K562 (cell line): ENCODE results near the gene MYH11. TPM values are rescaled to one million over a fixed set of nuclear protein-coding genes. Genes with fewer than 3 reads are reported as not detected.

Source experiments
- ATF3 ChIP-seq, 2 experiments: fragments of 450-650 bp in 1 of 2; sonication (generic) in 1 of 2; formaldehyde crosslinking in 1 of 2; IDR thresholded peaks in 1 of 2; conservative IDR thresholded peaks in 1 of 2; 2 replicates each; pipeline versions ENCODE4 v1.6.1 to v1.8.1; 2016 to 2023; ENCODE audit warnings: mild to moderate bottlenecking in 2 of 2, moderate library complexity in 2 of 2, inconsistent platforms in 1 of 2, missing genetic modification reagents in 1 of 2
- BRF1 ChIP-seq: IDR thresholded peaks from 3 replicates; pipeline ENCODE4 v1.6.1; 2011; ENCODE audit warnings: borderline replicate concordance, mild to moderate bottlenecking; ENCODE audit not compliant: insufficient read length; ENCODE audit errors: extremely low read depth
- CEBPG ChIP-seq, 3 experiments: fragments of 200-800 bp in 1 of 3; sonication (Bioruptor generic) in 1 of 3; sonication (generic) in 1 of 3; formaldehyde crosslinking in 1 of 3; IDR thresholded peaks in 2 of 3; conservative IDR thresholded peaks in 1 of 3; 2 replicates each; pipeline versions ENCODE4 v1.6.1 to v1.8.0; 2016 to 2022; ENCODE audit warnings: missing compliant biosample characterization in 2 of 3, missing genetic modification characterization in 2 of 3, mild to moderate bottlenecking in 1 of 3, missing genetic modification reagents in 1 of 3
- ESRRB ChIP-seq: fragments of 250-450 bp; sonication (Bioruptor Pico); IDR thresholded peaks from 2 replicates; pipeline ENCODE4 v1.5.0; 2020; ENCODE audit warnings: mild to moderate bottlenecking, moderate library complexity, borderline replicate concordance
- MLLT1 ChIP-seq, 2 experiments: fragments of 450-650 bp; IDR thresholded peaks; 2 replicates each; pipeline ENCODE4 v1.6.1; 2016
- RBFOX2 ChIP-seq: fragments of 200-400 bp; formaldehyde crosslinking; IDR thresholded peaks from 2 replicates; pipeline ENCODE4 v1.6.1; 2017; ENCODE audit warnings: low read depth, mild to moderate bottlenecking, low read length, moderate library complexity
- SNIP1 ChIP-seq: fragments of 450-650 bp; IDR thresholded peaks from 2 replicates; pipeline ENCODE4 v1.7.1; 2017; ENCODE audit warnings: low read depth, mild to moderate bottlenecking
- SP1 ChIP-seq: sonication (generic); formaldehyde crosslinking; IDR thresholded peaks from 2 replicates; pipeline ENCODE4 v1.8.1; 2022; ENCODE audit warnings: mild to moderate bottlenecking, missing genetic modification reagents
- ZNF134 ChIP-seq: fragments of 250-450 bp; sonication (Bioruptor Pico); conservative IDR thresholded peaks from 2 replicates; pipeline ENCODE4 v1.4.0; 2020
- ZNF407 ChIP-seq: fragments of 450-650 bp; IDR thresholded peaks from 2 replicates; pipeline ENCODE4 v1.6.1; 2016; ENCODE audit warnings: low read depth
- ZNF561 ChIP-seq: fragments of 450-650 bp; formaldehyde crosslinking; conservative IDR thresholded peaks from 2 replicates; pipeline ENCODE4 v1.4.0; 2020; ENCODE audit warnings: mild to moderate bottlenecking, moderate library complexity
- polyA plus RNA-seq, 8 experiments: library from polyadenylated mRNA; depleted of rRNA in 4 of 8; stranded (reverse) in 5 of 8; unstranded in 3 of 8; fragments of >200 nt; fragmentation: Nextera tagmentation in 2 of 8; fragmentation: Illumina TruSeq in 1 of 8; extraction: Ambion mirVana in 2 of 8; extraction: Trizol in 1 of 8; gene quantifications; 2 replicates each; pipeline versions ENCODE4 v1.2.1 to v1.2.3, GENCODE V29; 2011 to 2014; ENCODE audit warnings: inconsistent platforms in 1 of 8, missing spikeins in 1 of 8
- total RNA-seq, 7 experiments: library from RNA; depleted of rRNA in 6 of 7; stranded (reverse); fragments of >200 nt in 6 of 7; fragmentation: Illumina TruSeq in 2 of 7; extraction: Trizol in 2 of 7; gene quantifications; 2 replicates each; pipeline versions ENCODE4 v1.2.1 to v1.2.3, GENCODE V29; 2011 to 2021; ENCODE audit warnings: low replicate concordance in 1 of 7
- TF ChIP-seq, protein P1 (sequence below), 2 experiments: fragments of 450-650 bp; conservative IDR thresholded peaks; 2 replicates each; pipeline ENCODE4 v1.6.1; 2017; ENCODE audit warnings: mild to moderate bottlenecking in 2 of 2, moderate library complexity in 2 of 2

The MYH11 gene
- total and polyA plus RNA-seq, 9 of the 15 experiments (the other 6 are each of a cell fraction or from before 2014, with no cell fraction given) = 0.05 to 0.47 (median 0.08) TPM; not detected in 5

- TF ChIP-seq ATF3 (IDR thresholded peaks at IDR 0.05) (no peak; the same call in 1 of the 2 replicates), ATF3 (CRISPR knock-in tag; conservative IDR thresholded peaks at IDR 0.05) (peak; percentile 25; the same call in 1 of the 2 replicates), BRF1 (no peak), RBFOX2 (peak; percentile 98), CEBPG (CRISPR knock-in tag; IDR thresholded peaks at IDR 0.05) (peak; percentile 73), CEBPG (tag; conservative IDR thresholded peaks at IDR 0.05 in 1 of 2, IDR thresholded peaks at IDR 0.05 in 1 of 2) (peak; percentile 79 to 93), ZNF561 (no peak), SP1 (CRISPR knock-in tag) (peak; percentile 96), MLLT1 (IDR thresholded peaks at IDR 0.05) (peak; percentile 58 to 74; a peak in 3 of 4 replicates), SNIP1 (no peak), ZNF407 (no peak), ESRRB (no peak), ZNF134 (CRISPR knock-in tag) (no peak)
- TF ChIP-seq, protein P1, sequence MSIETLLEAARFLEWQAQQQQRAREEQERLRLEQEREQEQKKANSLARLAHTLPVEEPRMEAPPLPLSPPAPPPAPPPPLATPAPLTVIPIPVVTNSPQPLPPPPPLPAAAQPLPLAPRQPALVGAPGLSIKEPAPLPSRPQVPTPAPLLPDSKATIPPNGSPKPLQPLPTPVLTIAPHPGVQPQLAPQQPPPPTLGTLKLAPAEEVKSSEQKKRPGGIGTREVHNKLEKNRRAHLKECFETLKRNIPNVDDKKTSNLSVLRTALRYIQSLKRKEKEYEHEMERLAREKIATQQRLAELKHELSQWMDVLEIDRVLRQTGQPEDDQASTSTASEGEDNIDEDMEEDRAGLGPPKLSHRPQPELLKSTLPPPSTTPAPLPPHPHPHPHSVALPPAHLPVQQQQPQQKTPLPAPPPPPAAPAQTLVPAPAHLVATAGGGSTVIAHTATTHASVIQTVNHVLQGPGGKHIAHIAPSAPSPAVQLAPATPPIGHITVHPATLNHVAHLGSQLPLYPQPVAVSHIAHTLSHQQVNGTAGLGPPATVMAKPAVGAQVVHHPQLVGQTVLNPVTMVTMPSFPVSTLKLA (conservative IDR thresholded peaks at IDR 0.05) = peak; percentile 89 to 92
Observed at GRCh38 chr16:15888072-15888976, 31.5 kb upstream of the MYH11 start, which contains the start of gene CEP20 (continued).
